RWPE1 (cell line): ENCODE data around the gene ZNF491.
"Not testable (repeated sequence)": the region's sequence is repeated elsewhere in the genome, so short reads cannot be mapped to it uniquely, and the experiment has no call there.

Experiments
- CTCF ChIA-PET: fragments of 350-600 bp; sonication (Branson Sonifier 250); formaldehyde crosslinking; extraction: SDS; loops from one replicate; lab custom pipeline; 2021; lab: Yijun Ruan, JAX
- POLR2A ChIA-PET: fragments of 400-600 bp; formaldehyde crosslinking; extraction: SDS; loops from one replicate; lab custom pipeline; 2020; ENCODE audit warnings: antibody characterized with exemption; ENCODE audit not compliant: low non-redundant PET; lab: Yijun Ruan, JAX
- DNase-seq: peaks from one replicate; pipeline ENCODE4 v3.0.0; 2012; ENCODE audit warnings: low spot score
- H3K27ac ChIP-seq: fragments of 450-650 bp; 2 replicates; pipeline ENCODE4 v1.5.1; 2017
- TF ChIP-seq, protein P1 (sequence below): fragments of 450-650 bp; conservative IDR thresholded peaks from 2 replicates; pipeline ENCODE4 v1.5.1; 2017; ENCODE audit warnings: low read depth, mild to moderate bottlenecking

ZNF491 gene

DNA sequence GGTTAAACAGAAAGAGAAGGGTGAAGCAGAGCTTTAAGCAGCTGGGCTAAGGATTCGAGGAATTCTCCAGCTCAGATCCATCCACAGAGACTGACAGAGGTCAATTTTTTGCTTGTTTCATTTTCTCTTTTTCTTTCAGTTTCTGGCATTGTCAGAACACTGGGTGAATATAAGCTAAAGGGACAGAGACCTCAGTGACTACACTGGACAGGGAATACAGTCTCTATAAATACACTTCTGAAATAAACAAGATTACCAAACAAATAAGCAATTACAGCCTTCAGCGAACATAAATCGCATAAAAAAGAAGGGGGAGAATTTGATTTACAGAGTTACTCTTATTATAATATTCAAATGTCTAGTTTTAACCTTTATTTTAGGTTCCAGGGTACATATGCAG, 35.2 kb upstream of the ZNF491 start:
- TF ChIP-seq, protein P1, sequence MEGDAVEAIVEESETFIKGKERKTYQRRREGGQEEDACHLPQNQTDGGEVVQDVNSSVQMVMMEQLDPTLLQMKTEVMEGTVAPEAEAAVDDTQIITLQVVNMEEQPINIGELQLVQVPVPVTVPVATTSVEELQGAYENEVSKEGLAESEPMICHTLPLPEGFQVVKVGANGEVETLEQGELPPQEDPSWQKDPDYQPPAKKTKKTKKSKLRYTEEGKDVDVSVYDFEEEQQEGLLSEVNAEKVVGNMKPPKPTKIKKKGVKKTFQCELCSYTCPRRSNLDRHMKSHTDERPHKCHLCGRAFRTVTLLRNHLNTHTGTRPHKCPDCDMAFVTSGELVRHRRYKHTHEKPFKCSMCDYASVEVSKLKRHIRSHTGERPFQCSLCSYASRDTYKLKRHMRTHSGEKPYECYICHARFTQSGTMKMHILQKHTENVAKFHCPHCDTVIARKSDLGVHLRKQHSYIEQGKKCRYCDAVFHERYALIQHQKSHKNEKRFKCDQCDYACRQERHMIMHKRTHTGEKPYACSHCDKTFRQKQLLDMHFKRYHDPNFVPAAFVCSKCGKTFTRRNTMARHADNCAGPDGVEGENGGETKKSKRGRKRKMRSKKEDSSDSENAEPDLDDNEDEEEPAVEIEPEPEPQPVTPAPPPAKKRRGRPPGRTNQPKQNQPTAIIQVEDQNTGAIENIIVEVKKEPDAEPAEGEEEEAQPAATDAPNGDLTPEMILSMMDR: no peak
- CTCF ChIA-PET: no interaction called here
- POLR2A ChIA-PET: interaction anchor here (0.6 kb wide), 1 partner anchor 23 kb away, joined by 3 read pairs; no protein-coding TSS in a partner anchor
- no peak overlapping the region for H3K27ac ChIP-seq
- DNase-seq: no peak

DNA sequence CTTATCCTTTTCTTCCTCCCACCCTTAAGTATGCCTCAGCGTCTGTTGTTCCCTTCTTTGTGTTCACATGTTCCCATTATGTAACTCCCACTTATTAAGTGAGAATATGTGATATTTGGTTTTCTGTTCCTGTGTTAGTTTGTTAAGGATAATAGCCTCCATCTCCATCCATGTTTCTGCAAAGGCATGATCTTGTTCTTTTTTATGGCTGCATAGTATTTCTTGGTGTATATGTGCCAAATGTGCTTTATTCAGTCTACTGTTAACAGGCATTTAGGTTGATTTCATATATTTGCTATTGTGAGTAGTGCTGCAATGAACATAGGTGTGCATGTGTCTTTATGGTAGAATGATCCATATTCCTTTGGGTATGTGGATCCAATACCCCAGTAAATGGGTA, 34.7 kb upstream of the ZNF491 start:
- no peak overlapping the region for H3K27ac ChIP-seq
- TF ChIP-seq, protein P1: no peak
- POLR2A ChIA-PET: no interaction called here
- no peak for DNase-seq
- CTCF ChIA-PET: no interaction called here

- DNase-seq: peak; percentile 97
- ChIA-PET POLR2A (interaction anchor here (0.6 kb wide), 1 partner anchor 723 kb away, joined by 4 read pairs; no protein-coding TSS in a partner anchor), CTCF (interaction anchor here (1.0 kb wide), 1 partner anchor 32 kb away, joined by 3 read pairs; no protein-coding TSS in a partner anchor)
- H3K27ac ChIP-seq: peak within 1 kb of the TSS; percentile 95
- TF ChIP-seq, protein P1: no peak
Measured at GRCh38 chr19:11766597-11767591, 31.4 kb upstream of the ZNF491 start, which contains the start of gene ZNF441. Gene ZNF441, plus strand, starts transcription at chr19:11767000. Its CDS starts 194 bp downstream, at chr19:11767194.

DNA sequence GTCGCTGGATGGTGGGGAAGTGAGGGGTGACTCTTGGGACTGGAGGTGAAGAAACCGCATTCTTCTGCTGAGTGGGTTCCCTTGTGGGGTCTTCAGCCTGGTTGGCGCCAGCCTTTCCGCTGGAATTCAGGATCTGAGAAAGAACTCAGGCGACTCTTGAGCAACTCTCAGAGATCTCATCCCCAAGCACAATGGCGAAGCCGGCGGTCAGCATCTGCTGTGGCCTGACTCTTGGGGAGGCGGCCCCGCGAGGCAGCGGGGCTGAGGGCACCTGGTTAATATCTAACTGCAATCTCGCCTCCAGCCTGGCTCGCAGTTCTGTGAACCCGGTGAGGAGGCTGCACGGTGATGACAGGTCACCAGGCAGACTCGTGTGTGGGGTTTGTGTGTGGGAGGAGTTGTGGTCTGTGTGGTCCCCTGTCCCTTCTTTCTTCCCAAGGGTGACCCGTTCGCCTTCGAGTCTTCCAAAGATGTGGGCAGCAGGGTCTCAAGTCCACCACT, 30.6 kb upstream of the ZNF491 start:
- CTCF ChIA-PET: no interaction called here
- peak overlapping the region; percentile 95 for H3K27ac ChIP-seq
- DNase-seq: peak; percentile 13
- POLR2A ChIA-PET: no interaction called here
- TF ChIP-seq, protein P1: no peak

- DNase-seq: no peak
- CTCF ChIA-PET: interaction anchor here (0.6 kb wide), 1 partner anchor 797 kb away, joined by 3 read pairs; no protein-coding TSS in a partner anchor
Measured at GRCh38 chr19:11769995-11770394, 28.3 kb upstream of the ZNF491 start.

GRCh38 chr19:11771520-11771919, 26.8 kb upstream of the ZNF491 start:
- DNase-seq, POLR2A ChIA-PET: not testable (repeated sequence)
- CTCF ChIA-PET: interaction anchor here (0.6 to 0.7 kb wide), 3 partner anchors 77 to 935 kb away, joined by 3 read pairs; no protein-coding TSS in a partner anchor

More at GRCh38 chr19:11769995-11770394, 28.3 kb upstream of the ZNF491 start:
- TF ChIP-seq, protein P1: no peak
- POLR2A ChIA-PET: no interaction called here
- no peak overlapping the region for H3K27ac ChIP-seq

GRCh38 chr19:11776669-11777068, 21.7 kb upstream of the ZNF491 start:
- DNase-seq, H3K27ac ChIP-seq, CTCF ChIA-PET: not testable (repeated sequence)
- POLR2A ChIA-PET: interaction anchor here (0.7 kb wide), 1 partner anchor 14 kb away, joined by 3 read pairs; no protein-coding TSS in a partner anchor

More at GRCh38 chr19:11771520-11771919, 26.8 kb upstream of the ZNF491 start:
- H3K27ac ChIP-seq: not testable (repeated sequence)
